ENCODE data around the gene PERCC1. TPM values are rescaled to one million over a fixed set of nuclear protein-coding genes. Genes with fewer than 3 reads are reported as not detected.

The PERCC1 gene
- total and polyA plus RNA-seq, 9 of the 15 experiments (the other 6 are each of a cell fraction or from before 2014, with no cell fraction given), result not detected

GRCh38 chr16:1420111-1420539, 10.8 kb upstream of the PERCC1 start:
- ATAC-seq, result peak; percentile 29
- in situ Hi-C loops (cut with MboI) (no loop called here), intact Hi-C loops (cut with micrococcal nuclease) (no loop called here)
- peak overlapping the region; percentile 91 to 100 for H3K9ac ChIP-seq (ENCODE audit: insufficient read depth in 1 of 2, low read depth in 2 of 2, low read length in 2 of 2)
- H3K4me2 ChIP-seq (ENCODE audit: insufficient read depth, low read length), result peak overlapping the region; percentile 87
- BruUV-seq (replicated peaks), result TSS peak; percentile 87
- H3K4me1 ChIP-seq (replicated peaks in 1 of 2; ENCODE audit: control insufficient read depth in 2 of 2, insufficient read depth in 2 of 2, low read length in 2 of 2), result peaks cover 7 to 32% of the 10 kb centered on the region in 2 experiments; a peak in 3 of 5 replicates
- H3K4me3 ChIP-seq, result peak overlapping the region; percentile 94
- ChIA-PET CTCF (ENCODE audit: low intra/inter-chr PET ratio) (no interaction called here), POLR2A (interaction anchor here (0.6 to 1.7 kb wide), 27 partner anchors 9 to 375 kb away, joined by 3 to 19 read pairs (median 5); partner anchors contain the start of genes CRAMP1, IFT140, MAPK8IP3 and NUBP2)
- peaks cover 36% of the 10 kb centered on the region for H3K79me2 ChIP-seq (ENCODE audit: control insufficient read depth, insufficient read depth, low read length)
- peaks cover 20% of the 10 kb centered on the region; the same call in 1 of the 3 replicates for H3K36me3 ChIP-seq (ENCODE audit: control insufficient read depth, insufficient read depth, low read length)
- peaks cover 1% of the 10 kb centered on the region for H3K9me3 ChIP-seq (replicated peaks; ENCODE audit: control insufficient read depth, insufficient read depth, low read depth, low read length)
- H4K20me1 ChIP-seq (replicated peaks; ENCODE audit: control insufficient read depth, insufficient read depth, low read length), result no peaks in the 10 kb centered on the region
- H2AFZ ChIP-seq (ENCODE audit: low read depth, low read length), result peak overlapping the region; percentile 41
- DNase-seq (ENCODE audit: extremely low read depth in 1 of 4, low spot score in 3 of 4), result peak in 1 of 4 experiments; percentile 42
- no peak for FAIRE-seq
- peak overlapping the region; percentile 90 for H3K27ac ChIP-seq (ENCODE audit: extremely low read depth, low read depth, low read length)
- H3K9me1 ChIP-seq (ENCODE audit: control insufficient read depth, insufficient read depth, low read length), result no peaks in the 10 kb centered on the region
- no peaks in the 10 kb centered on the region for H3K27me3 ChIP-seq (ENCODE audit: control insufficient read depth in 2 of 2, insufficient read depth in 2 of 2, low read length in 2 of 2)
- 1% methylated on average over 22 of the region's 22 CpGs for WGBS (ENCODE audit: insufficient coverage, low coverage, missing lambda C conversion rate)
- TF ChIP-seq, protein P1, sequence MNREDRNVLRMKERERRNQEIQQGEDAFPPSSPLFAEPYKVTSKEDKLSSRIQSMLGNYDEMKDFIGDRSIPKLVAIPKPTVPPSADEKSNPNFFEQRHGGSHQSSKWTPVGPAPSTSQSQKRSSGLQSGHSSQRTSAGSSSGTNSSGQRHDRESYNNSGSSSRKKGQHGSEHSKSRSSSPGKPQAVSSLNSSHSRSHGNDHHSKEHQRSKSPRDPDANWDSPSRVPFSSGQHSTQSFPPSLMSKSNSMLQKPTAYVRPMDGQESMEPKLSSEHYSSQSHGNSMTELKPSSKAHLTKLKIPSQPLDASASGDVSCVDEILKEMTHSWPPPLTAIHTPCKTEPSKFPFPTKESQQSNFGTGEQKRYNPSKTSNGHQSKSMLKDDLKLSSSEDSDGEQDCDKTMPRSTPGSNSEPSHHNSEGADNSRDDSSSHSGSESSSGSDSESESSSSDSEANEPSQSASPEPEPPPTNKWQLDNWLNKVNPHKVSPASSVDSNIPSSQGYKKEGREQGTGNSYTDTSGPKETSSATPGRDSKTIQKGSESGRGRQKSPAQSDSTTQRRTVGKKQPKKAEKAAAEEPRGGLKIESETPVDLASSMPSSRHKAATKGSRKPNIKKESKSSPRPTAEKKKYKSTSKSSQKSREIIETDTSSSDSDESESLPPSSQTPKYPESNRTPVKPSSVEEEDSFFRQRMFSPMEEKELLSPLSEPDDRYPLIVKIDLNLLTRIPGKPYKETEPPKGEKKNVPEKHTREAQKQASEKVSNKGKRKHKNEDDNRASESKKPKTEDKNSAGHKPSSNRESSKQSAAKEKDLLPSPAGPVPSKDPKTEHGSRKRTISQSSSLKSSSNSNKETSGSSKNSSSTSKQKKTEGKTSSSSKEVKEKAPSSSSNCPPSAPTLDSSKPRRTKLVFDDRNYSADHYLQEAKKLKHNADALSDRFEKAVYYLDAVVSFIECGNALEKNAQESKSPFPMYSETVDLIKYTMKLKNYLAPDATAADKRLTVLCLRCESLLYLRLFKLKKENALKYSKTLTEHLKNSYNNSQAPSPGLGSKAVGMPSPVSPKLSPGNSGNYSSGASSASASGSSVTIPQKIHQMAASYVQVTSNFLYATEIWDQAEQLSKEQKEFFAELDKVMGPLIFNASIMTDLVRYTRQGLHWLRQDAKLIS (CRISPR knock-in tag; IDR thresholded peaks at IDR 0.05), result 0 out of 2 replicates have a peak, but pooled peaks have one; percentile 39
- TF ChIP-seq RERE (CRISPR knock-in tag; IDR thresholded peaks at IDR 0.05; ENCODE audit: borderline replicate concordance), result no peak
- no peak for TF ChIP-seq ZBTB12 (CRISPR knock-in tag; IDR thresholded peaks at IDR 0.05)
- no peak for TF ChIP-seq HDAC3 (IDR thresholded peaks at IDR 0.05; ENCODE audit: borderline replicate concordance, partially characterized antibody)
- 0 out of 2 replicates have a peak, but pooled peaks have one; percentile 81 for TF ChIP-seq KAT7 (CRISPR knock-in tag; IDR thresholded peaks at IDR 0.05; ENCODE audit: borderline replicate concordance)
- TF ChIP-seq CTCF (IDR thresholded peaks at IDR 0.05 in 2 of 3, conservative IDR thresholded peaks at IDR 0.05 in 1 of 3; ENCODE audit: insufficient read depth in 2 of 3, low read depth in 1 of 3, low read length in 3 of 3), result 0 out of 6 replicates have a peak, but pooled peaks of 1 of the 3 experiments have one; percentile 2
- no peak for TF ChIP-seq RBM25 (IDR thresholded peaks at IDR 0.05; ENCODE audit: low read depth, low read length, severe bottlenecking)

All from K562 (cell line).